Tibial artery (tissue), 4 donors: Measurements from ENCODE around the gene MAFF.

ENCODE experiments used
- DNase-seq, 2 donors: peaks; one replicate each; pipeline ENCODE4 v3.0.0-alpha.2; 2019
- H3K27ac ChIP-seq, 2 donors: fragments of 200-600 bp; sonication (generic) in 1 of 2; 1 replicate in 1 of 2; 2 replicates in 1 of 2; pipeline ENCODE4 v1.5.1; 2018 to 2019; ENCODE audit warnings: mild to moderate bottlenecking in 1 of 2
- H3K27me3 ChIP-seq, 2 donors: fragments of 200-600 bp; sonication (generic) in 1 of 2; one replicate each; pipeline versions ENCODE4 v1.5.1 to v1.6.0; 2016 to 2019
- H3K36me3 ChIP-seq, 3 donors: fragments of 200-600 bp; sonication (generic) in 2 of 3; one replicate each; pipeline ENCODE4 v1.5.1; 2016 to 2019; ENCODE audit warnings: mild to moderate bottlenecking in 2 of 3
- H3K4me1 ChIP-seq, 4 donors: fragments of 200-600 bp; sonication (generic) in 2 of 4; 1 replicate in 3 of 4; 2 replicates in 1 of 4; pipeline ENCODE4 v1.5.1; 2016 to 2019
- H3K4me3 ChIP-seq, 2 donors: fragments of 200-600 bp; sonication (generic) in 1 of 2; 1 replicate in 1 of 2; 2 replicates in 1 of 2; pipeline ENCODE4 v1.5.1; 2018 to 2019; ENCODE audit warnings: mild to moderate bottlenecking in 2 of 2
- H3K9me3 ChIP-seq, 3 donors: fragments of 200-600 bp; sonication (generic) in 1 of 3; one replicate each; pipeline ENCODE4 v1.5.1; 2016 to 2019
- CTCF ChIP-seq, 2 experiments: fragments of 200-600 bp in 1 of 2; fragments of 450-650 bp in 1 of 2; IDR thresholded peaks; one replicate each; pipeline ENCODE4 v1.5.1; 2017 to 2019; ENCODE audit warnings: antibody characterized with exemption in 2 of 2, mild to moderate bottlenecking in 1 of 2, moderate library complexity in 1 of 2
- intact Hi-C: fragments of 100-400 bp; cut with DNase I; formaldehyde crosslinking; loops from one replicate; pipeline ENCODE4 v1.15.0; 2023; ENCODE audit warnings: low total_unique reads

The MAFF gene

DNA sequence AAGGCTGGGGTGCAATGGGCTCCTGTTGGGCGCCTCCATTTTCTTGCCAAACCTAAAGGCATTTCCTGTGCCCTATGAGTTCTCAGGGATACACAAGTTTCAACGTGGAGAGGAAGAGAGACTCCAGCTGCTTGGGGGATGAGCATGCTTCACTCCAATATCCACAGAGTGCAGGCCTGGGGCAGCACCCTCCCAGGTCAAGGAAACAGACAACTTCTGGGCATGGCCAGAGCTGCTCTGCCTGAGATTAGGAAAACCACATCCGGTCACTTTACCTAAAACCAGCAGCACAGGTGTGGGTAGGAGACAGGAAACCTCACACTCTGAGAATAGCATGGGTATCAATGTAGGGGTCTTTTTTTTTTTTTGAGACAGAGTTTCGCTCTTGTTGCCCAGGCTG, 42.3 kb downstream of the MAFF start:
- no peaks in the 10 kb centered on the region for H3K27me3 ChIP-seq
- intact Hi-C loops = no loop called here
- DNase-seq = no peak
- no peak for TF ChIP-seq CTCF (IDR thresholded peaks at IDR 0.05)
- H3K9me3 ChIP-seq = no peaks in the 10 kb centered on the region
- peaks cover 8 to 49% (median 28%) of the 10 kb centered on the region in 3 donors for H3K36me3 ChIP-seq
- H3K4me3 ChIP-seq = no peak overlapping the region
- H3K4me1 ChIP-seq = peaks cover 6 to 83% (median 59%) of the 10 kb centered on the region in 4 donors
- H3K27ac ChIP-seq = peak overlapping the region; percentile 77 to 78

DNA sequence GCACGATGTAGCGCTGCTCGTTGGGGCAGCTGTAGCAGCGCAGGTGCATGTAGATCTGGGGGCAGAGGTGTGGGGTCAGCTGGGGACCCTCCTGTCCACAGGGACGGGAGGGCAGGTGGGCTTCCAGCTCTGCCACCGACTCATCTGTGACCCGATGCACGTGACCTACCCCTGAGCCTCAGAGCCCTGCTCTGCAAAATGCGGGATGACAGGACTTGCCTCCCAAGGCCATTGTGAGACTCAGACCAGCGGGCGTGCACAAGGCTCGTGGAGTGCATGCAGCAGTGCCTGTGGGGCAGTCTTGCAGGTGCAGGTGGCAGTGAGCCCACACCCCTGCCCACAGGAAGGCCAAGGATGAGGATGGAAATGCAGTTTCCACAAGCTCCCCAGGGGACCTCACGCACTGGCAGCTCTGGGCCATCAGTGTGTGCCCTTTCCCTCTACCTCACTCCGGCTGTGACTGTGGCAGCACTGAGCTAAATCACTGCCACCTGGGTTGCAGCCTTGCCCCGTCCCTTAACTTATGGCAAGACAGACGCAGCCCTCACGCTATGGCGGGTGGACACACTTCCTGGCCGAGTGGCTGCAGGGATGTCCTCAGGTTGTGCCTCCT, 44.4 kb downstream of the MAFF start:
- H3K36me3 ChIP-seq = peaks cover 8 to 49% (median 28%) of the 10 kb centered on the region in 3 donors
- H3K4me3 ChIP-seq = no peak overlapping the region
- no peak for TF ChIP-seq CTCF (IDR thresholded peaks at IDR 0.05)
- H3K27me3 ChIP-seq = no peaks in the 10 kb centered on the region
- intact Hi-C loops = loop anchor here (5.0 kb wide), 1 partner anchor 44 kb away; the partner anchor contains the start of gene MAFF
- peaks cover 6 to 83% (median 63%) of the 10 kb centered on the region in 4 donors for H3K4me1 ChIP-seq
- peak overlapping the region; percentile 78 to 83 for H3K27ac ChIP-seq
- no peaks in the 10 kb centered on the region for H3K9me3 ChIP-seq
- no peak for DNase-seq

DNA sequence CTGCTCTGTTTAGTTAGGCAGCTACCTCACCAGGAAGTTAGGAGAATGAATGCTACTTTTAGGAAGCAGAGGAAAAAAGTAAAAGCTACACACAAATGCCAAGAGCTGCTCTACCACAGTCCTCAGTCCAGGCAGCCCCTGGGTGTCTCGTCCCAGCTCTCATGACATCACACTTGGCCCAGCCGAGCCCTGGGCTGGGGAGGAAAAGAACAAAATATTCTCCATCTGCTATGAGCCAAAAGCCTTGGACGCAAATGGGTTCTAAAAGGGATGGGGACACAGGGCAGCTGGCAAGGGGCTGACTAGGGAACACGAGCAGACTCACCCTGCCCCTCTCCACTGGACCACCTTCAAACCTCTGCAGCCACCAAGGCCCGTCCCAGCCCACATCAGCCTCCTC, 44.9 kb downstream of the MAFF start:
- DNase-seq = peak; percentile 84 to 95
- Histone ChIP-seq H3K9me3 (no peaks in the 10 kb centered on the region), H3K27me3 (no peaks in the 10 kb centered on the region), H3K4me1 (peaks cover 6 to 86% (median 67%) of the 10 kb centered on the region in 4 donors), H3K4me3 (no peak overlapping the region), H3K27ac (peak overlapping the region; percentile 78 to 83), H3K36me3 (peaks cover 8 to 49% (median 28%) of the 10 kb centered on the region in 3 donors)
- intact Hi-C loops = loop anchor here (5.0 kb wide), 1 partner anchor 44 kb away; the partner anchor contains the start of gene MAFF
- TF ChIP-seq CTCF (IDR thresholded peaks at IDR 0.05) = no peak

GRCh38 chr22:38247713-38248112, 45.9 kb downstream of the MAFF start:
- peaks cover 6 to 84% (median 63%) of the 10 kb centered on the region in 4 donors for H3K4me1 ChIP-seq
- H3K9me3 ChIP-seq = no peaks in the 10 kb centered on the region
- peak overlapping the region; percentile 78 to 83 for H3K27ac ChIP-seq
- H3K27me3 ChIP-seq = no peaks in the 10 kb centered on the region
- no peak for DNase-seq
- H3K36me3 ChIP-seq = peaks cover 8 to 46% (median 28%) of the 10 kb centered on the region in 3 donors
- intact Hi-C loops = loop anchor here (5.0 kb wide), 1 partner anchor 45 kb away; the partner anchor contains the start of gene MAFF
- TF ChIP-seq CTCF (IDR thresholded peaks at IDR 0.05) = no peak
- no peak overlapping the region for H3K4me3 ChIP-seq

GRCh38 chr22:38248280-38248679, 46.5 kb downstream of the MAFF start:
- intact Hi-C loops = loop anchor here (5.0 kb wide), 1 partner anchor 46 kb away; the partner anchor contains the start of gene MAFF
- H3K36me3 ChIP-seq = peaks cover 8 to 43% (median 28%) of the 10 kb centered on the region in 3 donors
- peak overlapping the region; percentile 65 to 83 for H3K27ac ChIP-seq
- peaks cover 6 to 78% (median 59%) of the 10 kb centered on the region in 4 donors for H3K4me1 ChIP-seq
- TF ChIP-seq CTCF (IDR thresholded peaks at IDR 0.05) = no peak
- H3K9me3 ChIP-seq = no peaks in the 10 kb centered on the region
- no peak for DNase-seq
- H3K27me3 ChIP-seq = no peaks in the 10 kb centered on the region
- no peak overlapping the region for H3K4me3 ChIP-seq
